Esophagus muscularis mucosa (tissue), 4 donors: Measurements from ENCODE around the gene SELENON. TPM values are rescaled to one million over a fixed set of nuclear protein-coding genes. Genes with fewer than 3 reads are reported as not detected.

Source experiments
- DNase-seq: peaks from one replicate; pipeline ENCODE4 v3.0.0-alpha.2; 2017; ENCODE audit errors: extremely low spot score
- H3K27ac ChIP-seq, 4 donors: fragments of 200-600 bp; sonication (generic); replicated peaks in 1 of 4; 1 replicate in 3 of 4; 2 replicates in 1 of 4; pipeline ENCODE4 v1.5.1; 2016 to 2019; ENCODE audit warnings: mild to moderate bottlenecking in 1 of 4
- H3K27me3 ChIP-seq, 4 donors: fragments of 200-600 bp; sonication (generic); one replicate each; pipeline versions ENCODE4 v1.5.1 to v1.6.0; 2016 to 2019
- H3K36me3 ChIP-seq, 4 donors: fragments of 200-600 bp; sonication (generic); one replicate each; pipeline ENCODE4 v1.5.1; 2016 to 2019
- H3K4me1 ChIP-seq, 4 donors: fragments of 200-600 bp; sonication (generic); one replicate each; pipeline ENCODE4 v1.5.1; 2016 to 2019
- H3K4me3 ChIP-seq, 4 donors: fragments of 200-600 bp; sonication (generic); 1 replicate in 2 of 4; 2 replicates in 2 of 4; pipeline ENCODE4 v1.5.1; 2016 to 2019; ENCODE audit warnings: mild to moderate bottlenecking in 4 of 4, moderate library complexity in 1 of 4
- H3K9me3 ChIP-seq, 4 donors: fragments of 200-600 bp; sonication (generic); 1 replicate in 3 of 4; 2 replicates in 1 of 4; pipeline ENCODE4 v1.5.1; 2016 to 2019
- CTCF ChIP-seq, 3 experiments: fragments of 200-600 bp in 2 of 3; fragments of 450-650 bp in 1 of 3; sonication (generic) in 2 of 3; IDR thresholded peaks; one replicate each; pipeline ENCODE4 v1.5.1; 2017 to 2019; ENCODE audit warnings: antibody characterized with exemption in 3 of 3, mild to moderate bottlenecking in 2 of 3, moderate library complexity in 1 of 3
- EP300 ChIP-seq: sonication (generic); formaldehyde crosslinking; IDR thresholded peaks from one replicate; pipeline ENCODE4 v1.6.1; 2017; ENCODE audit warnings: antibody characterized with exemption
- POLR2A ChIP-seq: fragments of 450-650 bp; IDR thresholded peaks from one replicate; pipeline ENCODE4 v1.6.1; 2017; ENCODE audit warnings: antibody characterized with exemption, moderate library complexity, mild to moderate bottlenecking, low read depth
- POLR2AphosphoS5 ChIP-seq, 2 donors: sonication (generic); formaldehyde crosslinking; IDR thresholded peaks; one replicate each; pipeline ENCODE4 v1.6.1; 2017; ENCODE audit warnings: antibody characterized with exemption in 2 of 2
- WGBS: methylation state at CpG from one replicate; pipeline ENCODE4 v1.1.5; 2018; 5-methylcytosine and 5-hydroxymethylcytosine counted together
- intact Hi-C: fragments of 100-400 bp; cut with DNase I; formaldehyde crosslinking; loops from one replicate; pipeline ENCODE4 v1.15.1; 2023
- total RNA-seq, 4 donors: library from RNA; depleted of rRNA; stranded (reverse); fragments of >200 nt; gene quantifications; one replicate each; pipeline versions ENCODE4 v1.1.0 to v1.2.1, GENCODE V29; 2016

Gene SELENON
- total RNA-seq, 4 donors from 2014 or later, result 35.3 to 75.1 (median 50.5) TPM

- intact Hi-C loops, result no loop called here
- Histone ChIP-seq H3K27ac (no peak overlapping the region), H3K36me3 (peaks cover 3 to 49% (median 22%) of the 10 kb centered on the region in 4 donors), H3K4me3 (no peak overlapping the region), H3K4me1 (peaks cover 0 to 16% (median 7%) of the 10 kb centered on the region in 4 donors), H3K27me3 (no peaks in the 10 kb centered on the region), H3K9me3 (no peaks in the 10 kb centered on the region)
- DNase-seq, result no peak
- TF ChIP-seq EP300, result no peak
- TF ChIP-seq CTCF (IDR thresholded peaks at IDR 0.05), result no peak
- no peak for TF ChIP-seq POLR2A
- no peak for TF ChIP-seq POLR2AphosphoS5 (IDR thresholded peaks at IDR 0.05)
- WGBS, result 92% methylated on average over 15 of the region's 15 CpGs
Measured at GRCh38 chr1:25758466-25759070, 41.4 kb upstream of the SELENON start.

GRCh38 chr1:25760122-25760719 lies 39.8 kb upstream of the SELENON start:
- no peak for DNase-seq
- Histone ChIP-seq H3K27me3 (no peaks in the 10 kb centered on the region), H3K36me3 (peaks cover 0 to 60% (median 26%) of the 10 kb centered on the region in 4 donors), H3K27ac (no peak overlapping the region), H3K9me3 (no peaks in the 10 kb centered on the region), H3K4me3 (no peak overlapping the region), H3K4me1 (no peaks in the 10 kb centered on the region)
- no peak for TF ChIP-seq EP300
- TF ChIP-seq POLR2AphosphoS5 (IDR thresholded peaks at IDR 0.05), result no peak
- TF ChIP-seq CTCF (IDR thresholded peaks at IDR 0.05), result no peak
- no peak for TF ChIP-seq POLR2A
- intact Hi-C loops, result no loop called here
- 90% methylated on average over 11 of the region's 11 CpGs for WGBS

- H3K9me3 ChIP-seq, result no peaks in the 10 kb centered on the region
- peaks cover 0 to 62% (median 23%) of the 10 kb centered on the region in 4 donors for H3K36me3 ChIP-seq
- no peaks in the 10 kb centered on the region for H3K27me3 ChIP-seq
- H3K4me3 ChIP-seq, result no peak overlapping the region
- intact Hi-C loops, result no loop called here
- DNase-seq, result no peak
- no peak for TF ChIP-seq CTCF (IDR thresholded peaks at IDR 0.05)
- no peak for TF ChIP-seq EP300
- TF ChIP-seq POLR2A, result no peak
- TF ChIP-seq POLR2AphosphoS5 (IDR thresholded peaks at IDR 0.05), result no peak
- peaks cover 0 to 3% (median 0%) of the 10 kb centered on the region in 4 donors for H3K4me1 ChIP-seq
- WGBS, result 90% methylated on average over 5 of the region's 5 CpGs
- no peak overlapping the region for H3K27ac ChIP-seq
Measured at GRCh38 chr1:25760871-25761270, 39.1 kb upstream of the SELENON start.

GRCh38 chr1:25763493-25763892 lies 36.5 kb upstream of the SELENON start:
- no peak for DNase-seq
- Histone ChIP-seq H3K4me1 (peaks cover 0 to 8% (median 0%) of the 10 kb centered on the region in 4 donors), H3K4me3 (no peak overlapping the region), H3K9me3 (no peaks in the 10 kb centered on the region), H3K36me3 (peaks cover 0 to 63% (median 25%) of the 10 kb centered on the region in 4 donors), H3K27ac (no peak overlapping the region), H3K27me3 (no peaks in the 10 kb centered on the region)
- intact Hi-C loops, result no loop called here
- no peak for TF ChIP-seq EP300
- 83% methylated on average over 10 of the region's 10 CpGs for WGBS

GRCh38 chr1:25765136-25765922 lies 34.7 kb upstream of the SELENON start:
- TF ChIP-seq POLR2A, result no peak
- no peak for TF ChIP-seq CTCF (IDR thresholded peaks at IDR 0.05)
- WGBS, result 80% methylated on average over 8 of the region's 8 CpGs
- Histone ChIP-seq H3K4me3 (no peak overlapping the region), H3K36me3 (peaks cover 0 to 45% (median 19%) of the 10 kb centered on the region in 4 donors), H3K9me3 (no peaks in the 10 kb centered on the region), H3K4me1 (peaks cover 3 to 18% (median 6%) of the 10 kb centered on the region in 4 donors), H3K27ac (no peak overlapping the region), H3K27me3 (no peaks in the 10 kb centered on the region)
- DNase-seq, result no peak
- intact Hi-C loops, result no loop called here
